Breast epithelium (tissue), 4 donors: ENCODE results near the gene UBE2Q2. TPM values are rescaled to one million over a fixed set of nuclear protein-coding genes. Genes with fewer than 3 reads are reported as not detected.

Experiments
- DNase-seq, 2 donors: peaks; one replicate each; pipeline ENCODE4 v3.0.0-alpha.2; 2019; ENCODE audit warnings: low spot score in 2 of 2
- H3K27ac ChIP-seq, 2 donors: fragments of 200-600 bp; sonication (generic) in 1 of 2; one replicate each; pipeline ENCODE4 v1.5.1; 2016 to 2019; ENCODE audit warnings: mild to moderate bottlenecking in 1 of 2
- H3K27me3 ChIP-seq, 2 donors: fragments of 200-600 bp; sonication (generic) in 1 of 2; one replicate each; pipeline versions ENCODE4 v1.5.1 to v1.6.0; 2017 to 2019; ENCODE audit warnings: control low read depth in 1 of 2, mild to moderate bottlenecking in 1 of 2
- H3K36me3 ChIP-seq: fragments of 200-600 bp; one replicate; pipeline ENCODE4 v1.5.1; 2019
- H3K4me1 ChIP-seq, 2 donors: fragments of 200-600 bp; sonication (generic); one replicate each; pipeline ENCODE4 v1.5.1; 2016 to 2019; ENCODE audit warnings: control low read depth in 1 of 2
- H3K4me3 ChIP-seq, 3 donors: fragments of 200-600 bp; sonication (generic); 1 replicate in 2 of 3; 2 replicates in 1 of 3; pipeline ENCODE4 v1.5.1; 2016 to 2019; ENCODE audit warnings: mild to moderate bottlenecking in 3 of 3, moderate library complexity in 2 of 3
- H3K9me3 ChIP-seq, 2 donors: fragments of 200-600 bp; sonication (generic) in 1 of 2; one replicate each; pipeline ENCODE4 v1.5.1; 2016 to 2019; ENCODE audit warnings: control low read depth in 1 of 2
- CTCF ChIP-seq, 3 donors: fragments of 450-650 bp; IDR thresholded peaks; one replicate each; pipeline ENCODE4 v1.5.1; 2016 to 2017; ENCODE audit warnings: antibody characterized with exemption in 3 of 3, mild to moderate bottlenecking in 3 of 3, moderate library complexity in 3 of 3
- POLR2A ChIP-seq: fragments of 450-650 bp; IDR thresholded peaks from one replicate; pipeline ENCODE4 v1.6.1; 2016; ENCODE audit warnings: antibody characterized with exemption, mild to moderate bottlenecking, moderate library complexity
- POLR2AphosphoS5 ChIP-seq, 3 donors: sonication (generic); formaldehyde crosslinking; IDR thresholded peaks; one replicate each; pipeline ENCODE4 v1.6.1; 2017; ENCODE audit warnings: antibody characterized with exemption in 3 of 3
- intact Hi-C: fragments of 100-400 bp; cut with DNase I; formaldehyde crosslinking; loops from one replicate; pipeline ENCODE4 v1.15.1; 2023; ENCODE audit warnings: low total_unique reads
- total RNA-seq, 3 donors: library from RNA; depleted of rRNA; stranded (reverse); fragments of >200 nt; gene quantifications; one replicate each; pipeline ENCODE4 v1.1.0, GENCODE V29; 2016

The UBE2Q2 gene
- total RNA-seq, 3 donors from 2014 or later: 45.9 to 56.5 (median 48.8) TPM

GRCh38 chr15:75808563-75808962 is 34.7 kb upstream of the UBE2Q2 start:
- DNase-seq: no peak
- intact Hi-C loops: no loop called here
- H3K27me3 ChIP-seq: no peaks in the 10 kb centered on the region
- H3K4me1 ChIP-seq: no peaks in the 10 kb centered on the region
- no peak overlapping the region for H3K4me3 ChIP-seq
- no peak for TF ChIP-seq CTCF (IDR thresholded peaks at IDR 0.05)
- TF ChIP-seq POLR2A: no peak
- TF ChIP-seq POLR2AphosphoS5 (IDR thresholded peaks at IDR 0.05): no peak
- no peaks in the 10 kb centered on the region for H3K9me3 ChIP-seq
- H3K36me3 ChIP-seq: no peaks in the 10 kb centered on the region
- no peak overlapping the region for H3K27ac ChIP-seq

- Histone ChIP-seq H3K4me1 (no peaks in the 10 kb centered on the region), H3K27ac (no peak overlapping the region), H3K9me3 (no peaks in the 10 kb centered on the region), H3K4me3 (no peak overlapping the region), H3K27me3 (no peaks in the 10 kb centered on the region), H3K36me3 (no peaks in the 10 kb centered on the region)
- TF ChIP-seq POLR2AphosphoS5 (IDR thresholded peaks at IDR 0.05) (no peak), CTCF (IDR thresholded peaks at IDR 0.05) (peak in 1 of 3 donors; percentile 32)
- DNase-seq: no peak
- intact Hi-C loops: no loop called here
Observed at GRCh38 chr15:75809986-75810750, 33.1 kb upstream of the UBE2Q2 start.

GRCh38 chr15:75810874-75811498 is 32.3 kb upstream of the UBE2Q2 start:
- Histone ChIP-seq H3K36me3 (no peaks in the 10 kb centered on the region), H3K27me3 (no peaks in the 10 kb centered on the region), H3K9me3 (no peaks in the 10 kb centered on the region), H3K27ac (no peak overlapping the region), H3K4me1 (no peaks in the 10 kb centered on the region), H3K4me3 (no peak overlapping the region)
- DNase-seq: no peak
- TF ChIP-seq POLR2AphosphoS5 (IDR thresholded peaks at IDR 0.05) (no peak), CTCF (IDR thresholded peaks at IDR 0.05) (no peak)
- intact Hi-C loops: no loop called here

GRCh38 chr15:75811626-75812025 is 31.6 kb upstream of the UBE2Q2 start:
- Histone ChIP-seq H3K36me3 (no peaks in the 10 kb centered on the region), H3K4me3 (no peak overlapping the region), H3K4me1 (no peaks in the 10 kb centered on the region), H3K27ac (no peak overlapping the region), H3K27me3 (no peaks in the 10 kb centered on the region), H3K9me3 (no peaks in the 10 kb centered on the region)
- intact Hi-C loops: no loop called here
- TF ChIP-seq CTCF (IDR thresholded peaks at IDR 0.05) (no peak), POLR2A (no peak), POLR2AphosphoS5 (IDR thresholded peaks at IDR 0.05) (no peak)
- DNase-seq: no peak

GRCh38 chr15:75814794-75815193 is 28.5 kb upstream of the UBE2Q2 start:
- Histone ChIP-seq H3K27me3 (no peaks in the 10 kb centered on the region), H3K9me3 (no peaks in the 10 kb centered on the region), H3K36me3 (no peaks in the 10 kb centered on the region), H3K4me3 (no peak overlapping the region), H3K4me1 (no peaks in the 10 kb centered on the region), H3K27ac (no peak overlapping the region)
- TF ChIP-seq CTCF (IDR thresholded peaks at IDR 0.05): no peak
- intact Hi-C loops: no loop called here
- no peak for DNase-seq
